HEK293 (cell line): ENCODE measurements around the gene GGN.

Source experiments
- BCL11B ChIP-seq: fragments of 450-650 bp; formaldehyde crosslinking; IDR thresholded peaks from 2 replicates; pipeline ENCODE4 v1.5.1; 2016; ENCODE audit warnings: low read depth, missing biosample characterization, missing genetic modification characterization
- GFI1B ChIP-seq: fragments of 450-650 bp; formaldehyde crosslinking; IDR thresholded peaks from 2 replicates; pipeline ENCODE4 v1.5.1; 2016; ENCODE audit warnings: missing biosample characterization, missing genetic modification characterization
- HIC1 ChIP-seq: fragments of 450-650 bp; formaldehyde crosslinking; IDR thresholded peaks from 2 replicates; pipeline ENCODE4 v1.5.1; 2016; ENCODE audit warnings: missing biosample characterization, missing genetic modification characterization
- HOXA7 ChIP-seq: sonication (generic); formaldehyde crosslinking; IDR thresholded peaks from 2 replicates; pipeline ENCODE4 v1.8.1; 2022; ENCODE audit warnings: missing genetic modification reagents, borderline replicate concordance
- KLF9 ChIP-seq: fragments of 450-650 bp; formaldehyde crosslinking; IDR thresholded peaks from 2 replicates; pipeline ENCODE4 v1.5.1; 2016; ENCODE audit warnings: missing biosample characterization, missing genetic modification characterization, low read depth
- MYNN ChIP-seq: fragments of 450-650 bp; formaldehyde crosslinking; IDR thresholded peaks from 2 replicates; pipeline ENCODE4 v1.5.1; 2016; ENCODE audit warnings: missing biosample characterization, missing genetic modification characterization, borderline replicate concordance
- PRDM1 ChIP-seq: fragments of 450-650 bp; formaldehyde crosslinking; IDR thresholded peaks from 2 replicates; pipeline ENCODE4; 2016; ENCODE audit warnings: missing biosample characterization, missing genetic modification characterization
- PRDM4 ChIP-seq: fragments of 450-650 bp; formaldehyde crosslinking; IDR thresholded peaks from 2 replicates; pipeline ENCODE4 v1.5.1; 2017; ENCODE audit warnings: missing biosample characterization, missing genetic modification characterization
- SP7 ChIP-seq: fragments of 450-650 bp; formaldehyde crosslinking; IDR thresholded peaks from 2 replicates; pipeline ENCODE4 v1.5.1; 2016; ENCODE audit warnings: missing biosample characterization, missing genetic modification characterization
- ZBTB44 ChIP-seq: fragments of 450-650 bp; IDR thresholded peaks from 2 replicates; pipeline ENCODE4 v1.5.1; 2018; ENCODE audit warnings: missing biosample characterization, mild to moderate bottlenecking, missing genetic modification characterization
- ZFP3 ChIP-seq: fragments of 450-650 bp; formaldehyde crosslinking; IDR thresholded peaks from 2 replicates; pipeline ENCODE4 v1.5.1; 2016; ENCODE audit warnings: low read depth, missing biosample characterization, missing genetic modification characterization
- ZFP37 ChIP-seq: fragments of 450-650 bp; formaldehyde crosslinking; IDR thresholded peaks from 2 replicates; pipeline ENCODE4 v1.5.1; 2016; ENCODE audit warnings: missing biosample characterization, missing genetic modification characterization
- ZFP69B ChIP-seq: fragments of 450-650 bp; formaldehyde crosslinking; IDR thresholded peaks from 2 replicates; pipeline ENCODE4 v1.5.1; 2016; ENCODE audit warnings: missing biosample characterization, missing genetic modification characterization
- ZNF146 ChIP-seq: fragments of 450-650 bp; formaldehyde crosslinking; IDR thresholded peaks from 2 replicates; pipeline ENCODE4 v1.5.1; 2016; ENCODE audit warnings: missing biosample characterization, missing genetic modification characterization
- ZNF157 ChIP-seq: fragments of 450-650 bp; formaldehyde crosslinking; IDR thresholded peaks from 2 replicates; pipeline ENCODE4 v1.5.1; 2016; ENCODE audit warnings: missing biosample characterization, missing genetic modification characterization
- ZNF266 ChIP-seq: fragments of 450-650 bp; formaldehyde crosslinking; IDR thresholded peaks from 2 replicates; pipeline ENCODE4 v1.5.1; 2016; ENCODE audit warnings: missing biosample characterization, missing genetic modification characterization, low read depth
- ZNF280D ChIP-seq: fragments of 450-650 bp; formaldehyde crosslinking; IDR thresholded peaks from 2 replicates; pipeline ENCODE4 v1.5.1; 2016; ENCODE audit warnings: missing biosample characterization, missing genetic modification characterization
- ZNF354C ChIP-seq: fragments of 450-650 bp; formaldehyde crosslinking; IDR thresholded peaks from 2 replicates; pipeline ENCODE4 v1.5.1; 2016; ENCODE audit warnings: missing biosample characterization, missing genetic modification characterization, low read depth, borderline replicate concordance
- ZNF398 ChIP-seq: fragments of 450-650 bp; formaldehyde crosslinking; IDR thresholded peaks from 2 replicates; pipeline ENCODE4 v1.5.1; 2017; ENCODE audit warnings: missing biosample characterization, missing genetic modification characterization
- ZNF433 ChIP-seq: fragments of 450-650 bp; formaldehyde crosslinking; IDR thresholded peaks from 2 replicates; pipeline ENCODE4 v1.5.1; 2016; ENCODE audit warnings: missing biosample characterization, missing genetic modification characterization, low read depth
- ZNF510 ChIP-seq: fragments of 450-650 bp; formaldehyde crosslinking; IDR thresholded peaks from 2 replicates; pipeline ENCODE4 v1.5.1; 2018; ENCODE audit warnings: mild to moderate bottlenecking, missing genetic modification characterization, missing biosample characterization; ENCODE audit not compliant: insufficient replicate concordance
- ZNF600 ChIP-seq: fragments of 450-650 bp; formaldehyde crosslinking; IDR thresholded peaks from 2 replicates; pipeline ENCODE4 v1.5.1; 2016; ENCODE audit warnings: missing biosample characterization, missing genetic modification characterization
- ZNF610 ChIP-seq: fragments of 450-650 bp; formaldehyde crosslinking; IDR thresholded peaks from 2 replicates; pipeline ENCODE4 v1.5.1; 2016; ENCODE audit warnings: missing biosample characterization, missing genetic modification characterization, borderline replicate concordance
- ZNF623 ChIP-seq: fragments of 450-650 bp; formaldehyde crosslinking; IDR thresholded peaks from 2 replicates; pipeline ENCODE4 v1.5.1; 2016; ENCODE audit warnings: missing biosample characterization, missing genetic modification characterization
- ZNF645 ChIP-seq: fragments of 450-650 bp; formaldehyde crosslinking; IDR thresholded peaks from 2 replicates; pipeline ENCODE4; 2016; ENCODE audit warnings: missing biosample characterization, missing genetic modification characterization
- ZNF664 ChIP-seq: fragments of 450-650 bp; formaldehyde crosslinking; IDR thresholded peaks from 2 replicates; pipeline ENCODE4 v1.5.1; 2016; ENCODE audit warnings: missing biosample characterization, missing genetic modification characterization
- ZNF768 ChIP-seq: fragments of 450-650 bp; formaldehyde crosslinking; IDR thresholded peaks from 2 replicates; pipeline ENCODE4 v1.5.1; 2018; ENCODE audit warnings: missing biosample characterization, mild to moderate bottlenecking, missing genetic modification characterization

GGN gene

GRCh38 chr19:38417544-38418506 is 30.0 kb upstream of the GGN start (continued):
- TF ChIP-seq ZNF266 (tag by site-specific recombination), result no peak
- TF ChIP-seq ZNF354C (tag by site-specific recombination), result no peak
- no peak for TF ChIP-seq MYNN (tag by site-specific recombination)
- peak; percentile 95 for TF ChIP-seq ZNF398 (tag by site-specific recombination)
- TF ChIP-seq ZNF768 (tag by site-specific recombination), result no peak
- no peak for TF ChIP-seq ZNF664 (tag by site-specific recombination)
- TF ChIP-seq ZFP69B (tag by site-specific recombination), result no peak
- TF ChIP-seq KLF9 (tag by site-specific recombination), result peak; percentile 94
- TF ChIP-seq GFI1B (tag by site-specific recombination), result no peak
- TF ChIP-seq ZNF610 (tag by site-specific recombination), result no peak
- TF ChIP-seq ZNF146 (tag by site-specific recombination), result no peak
- TF ChIP-seq HIC1 (tag by site-specific recombination), result no peak
- no peak for TF ChIP-seq ZFP3 (tag by site-specific recombination)
- TF ChIP-seq SP7 (tag by site-specific recombination), result peak; percentile 62; the same call in 1 of the 2 replicates
- no peak for TF ChIP-seq ZNF510 (tag by site-specific recombination)
- no peak for TF ChIP-seq ZNF645 (tag by site-specific recombination)
- no peak for TF ChIP-seq HOXA7 (CRISPR knock-in tag)
- no peak for TF ChIP-seq ZNF433 (tag by site-specific recombination)
- no peak for TF ChIP-seq ZNF157 (tag by site-specific recombination)
- TF ChIP-seq ZNF280D (tag by site-specific recombination), result no peak
- peak; percentile 47 for TF ChIP-seq ZNF600 (tag by site-specific recombination)
- no peak for TF ChIP-seq ZNF623 (tag by site-specific recombination)
- no peak for TF ChIP-seq PRDM4 (tag by site-specific recombination)
- TF ChIP-seq ZFP37 (tag by site-specific recombination), result no peak; the same call in 1 of the 2 replicates
- TF ChIP-seq PRDM1 (tag by site-specific recombination), result peak; percentile 46; the same call in 1 of the 2 replicates
- TF ChIP-seq ZBTB44 (tag by site-specific recombination), result no peak
- TF ChIP-seq BCL11B (tag by site-specific recombination), result no peak
